ENCODE measurements around the gene E2F7. TPM values are rescaled to one million over a fixed set of nuclear protein-coding genes. Genes with fewer than 3 reads are reported as not detected.

Gene E2F7
- total RNA-seq, 1 donor from 2014 or later = 26.2 TPM

DNA sequence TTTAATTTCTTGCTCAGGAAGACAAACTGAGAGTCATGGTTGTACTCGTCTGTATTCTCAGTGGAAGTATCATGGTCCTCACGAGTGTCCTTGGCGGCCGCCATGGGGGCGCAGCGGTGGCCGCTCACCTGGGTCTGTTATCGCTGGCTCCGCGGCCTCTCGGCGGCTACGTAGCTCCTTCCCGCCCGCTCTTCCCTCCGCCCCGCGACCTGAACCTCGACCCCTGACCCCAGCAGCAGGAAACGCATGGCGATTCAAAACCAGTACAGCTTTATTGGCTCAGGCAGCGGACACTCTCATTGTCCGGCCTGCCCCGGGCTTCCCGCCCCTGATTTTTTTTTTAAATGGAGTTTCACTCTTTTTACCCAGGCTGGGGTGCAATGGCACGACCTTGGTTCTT, 80.8 kb downstream of the E2F7 start:
- Histone ChIP-seq H3K9me3 (ENCODE audit: insufficient read depth, low read depth, low read length) (no peaks in the 10 kb centered on the region), H3K4me2 (ENCODE audit: low read length) (no peak overlapping the region), H2AFZ (ENCODE audit: low read depth, low read length) (no peak overlapping the region), H3K27ac (ENCODE audit: low read depth, low read length) (no peak overlapping the region), H3K36me3 (ENCODE audit: insufficient read depth, low read length) (no peaks in the 10 kb centered on the region), H3K9ac (ENCODE audit: low read length) (no peak overlapping the region), H4K20me1 (ENCODE audit: insufficient read depth, low read length) (no peaks in the 10 kb centered on the region), H3K27me3 (ENCODE audit: insufficient read depth, low read length) (no peaks in the 10 kb centered on the region), H3K79me2 (ENCODE audit: insufficient read depth, low read length) (no peaks in the 10 kb centered on the region), H3K4me3 (ENCODE audit: insufficient read depth, low read depth, low read length) (no peak overlapping the region), H3K4me1 (ENCODE audit: insufficient read depth, low read length) (no peaks in the 10 kb centered on the region)
- no peak for FAIRE-seq
- H3K4me3 Mint-ChIP-seq (ENCODE audit: unreplicated experiment) = no peak overlapping the region
- no peak overlapping the region for H3K27ac Mint-ChIP-seq (ENCODE audit: unreplicated experiment)
- no peak for DNase-seq (ENCODE audit: low read depth)
- H3K36me3 Mint-ChIP-seq (ENCODE audit: low read depth, unreplicated experiment) = no peaks in the 10 kb centered on the region
- H3K4me1 Mint-ChIP-seq (ENCODE audit: low read depth, unreplicated experiment) = no peaks in the 10 kb centered on the region
- no peak for TF ChIP-seq EZH2 (IDR thresholded peaks at IDR 0.05; ENCODE audit: insufficient read depth, low read length)
- TF ChIP-seq CTCF (IDR thresholded peaks at IDR 0.05; ENCODE audit: insufficient read depth, low read depth, low read length) = no peak
- peaks cover 15% of the 10 kb centered on the region for H3K9me3 Mint-ChIP-seq (ENCODE audit: unreplicated experiment)
- no peaks in the 10 kb centered on the region for H3K27me3 Mint-ChIP-seq (ENCODE audit: low read depth, unreplicated experiment)

- Mint-ChIP-seq H3K4me3 (ENCODE audit: unreplicated experiment) (no peak overlapping the region), H3K27ac (ENCODE audit: unreplicated experiment) (no peak overlapping the region), H3K36me3 (ENCODE audit: low read depth, unreplicated experiment) (no peaks in the 10 kb centered on the region), H3K9me3 (ENCODE audit: unreplicated experiment) (peaks cover 15% of the 10 kb centered on the region), H3K27me3 (ENCODE audit: low read depth, unreplicated experiment) (no peaks in the 10 kb centered on the region), H3K4me1 (ENCODE audit: low read depth, unreplicated experiment) (no peaks in the 10 kb centered on the region)
- TF ChIP-seq EZH2 (IDR thresholded peaks at IDR 0.05; ENCODE audit: insufficient read depth, low read length) (no peak), CTCF (IDR thresholded peaks at IDR 0.05; ENCODE audit: insufficient read depth, low read depth, low read length) (no peak)
- no peaks in the 10 kb centered on the region for H3K79me2 ChIP-seq (ENCODE audit: insufficient read depth, low read length)
- H3K36me3 ChIP-seq (ENCODE audit: insufficient read depth, low read length) = no peaks in the 10 kb centered on the region
- H3K4me3 ChIP-seq (ENCODE audit: insufficient read depth, low read depth, low read length) = no peak overlapping the region
- DNase-seq (ENCODE audit: low read depth) (no peak), FAIRE-seq (no peak)
- no peaks in the 10 kb centered on the region for H4K20me1 ChIP-seq (ENCODE audit: insufficient read depth, low read length)
- H2AFZ ChIP-seq (ENCODE audit: low read depth, low read length) = no peak overlapping the region
- no peaks in the 10 kb centered on the region for H3K27me3 ChIP-seq (ENCODE audit: insufficient read depth, low read length)
- no peaks in the 10 kb centered on the region for H3K4me1 ChIP-seq (ENCODE audit: insufficient read depth, low read length)
- no peak overlapping the region for H3K4me2 ChIP-seq (ENCODE audit: low read length)
- no peaks in the 10 kb centered on the region for H3K9me3 ChIP-seq (ENCODE audit: insufficient read depth, low read depth, low read length)
- no peak overlapping the region for H3K27ac ChIP-seq (ENCODE audit: low read depth, low read length)
- H3K9ac ChIP-seq (ENCODE audit: low read length) = no peak overlapping the region
Observed at GRCh38 chr12:76983420-76983819, 81.9 kb downstream of the E2F7 start.

DNA sequence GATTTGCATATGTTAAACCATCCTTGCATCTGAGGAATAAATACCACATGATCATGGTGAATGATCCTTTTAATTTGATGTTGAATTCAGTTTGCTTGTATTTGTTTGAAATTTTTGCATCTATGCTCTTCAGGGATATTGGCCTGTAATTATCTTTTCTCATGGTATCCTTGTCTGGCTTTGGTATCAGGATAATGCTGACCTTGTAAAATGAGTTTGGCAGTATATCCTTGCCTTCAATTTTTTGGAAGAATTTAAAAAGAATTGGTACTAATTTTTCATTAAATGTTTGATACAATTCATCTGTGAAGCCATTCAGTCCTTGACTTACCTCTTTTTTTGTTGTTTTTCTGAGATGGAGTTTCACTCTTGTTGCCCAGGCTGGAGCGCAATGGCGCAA, 85.2 kb downstream of the E2F7 start:
- DNase-seq (ENCODE audit: low read depth) = no peak

More for the DNA sequence above, 85.2 kb downstream of the E2F7 start:
- Histone ChIP-seq H3K4me1 (ENCODE audit: insufficient read depth, low read length) (no peaks in the 10 kb centered on the region), H2AFZ (ENCODE audit: low read depth, low read length) (no peak overlapping the region), H3K79me2 (ENCODE audit: insufficient read depth, low read length) (no peaks in the 10 kb centered on the region), H3K27me3 (ENCODE audit: insufficient read depth, low read length) (no peaks in the 10 kb centered on the region), H4K20me1 (ENCODE audit: insufficient read depth, low read length) (no peaks in the 10 kb centered on the region), H3K36me3 (ENCODE audit: insufficient read depth, low read length) (no peaks in the 10 kb centered on the region), H3K9ac (ENCODE audit: low read length) (no peak overlapping the region), H3K4me2 (ENCODE audit: low read length) (no peak overlapping the region), H3K4me3 (ENCODE audit: insufficient read depth, low read depth, low read length) (no peak overlapping the region), H3K9me3 (ENCODE audit: insufficient read depth, low read depth, low read length) (no peaks in the 10 kb centered on the region), H3K27ac (ENCODE audit: low read depth, low read length) (no peak overlapping the region)
- no peak overlapping the region for H3K4me3 Mint-ChIP-seq (ENCODE audit: unreplicated experiment)
- no peak for TF ChIP-seq CTCF (IDR thresholded peaks at IDR 0.05; ENCODE audit: insufficient read depth, low read depth, low read length)
- TF ChIP-seq EZH2 (IDR thresholded peaks at IDR 0.05; ENCODE audit: insufficient read depth, low read length) = no peak
- H3K36me3 Mint-ChIP-seq (ENCODE audit: low read depth, unreplicated experiment) = no peaks in the 10 kb centered on the region
- no peak for FAIRE-seq
- no peaks in the 10 kb centered on the region for H3K4me1 Mint-ChIP-seq (ENCODE audit: low read depth, unreplicated experiment)
- H3K27ac Mint-ChIP-seq (ENCODE audit: unreplicated experiment) = no peak overlapping the region
- no peaks in the 10 kb centered on the region for H3K27me3 Mint-ChIP-seq (ENCODE audit: low read depth, unreplicated experiment)
- peaks cover 15% of the 10 kb centered on the region for H3K9me3 Mint-ChIP-seq (ENCODE audit: unreplicated experiment)
